ENCODE measurements around the gene ADTRP.

GRCh38 chr6:11804135-11804534, 25.5 kb upstream of the ADTRP start:
- TF ChIP-seq CTCF (IDR thresholded peaks at IDR 0.05) (no peak), POLR2A (IDR thresholded peaks at IDR 0.05) (no peak), POLR2AphosphoS5 (IDR thresholded peaks at IDR 0.05) (no peak)
